Right atrium auricular region (tissue), 2 donors: ENCODE measurements around the gene CALD1. TPM values are rescaled to one million over a fixed set of nuclear protein-coding genes. Genes with fewer than 3 reads are reported as not detected.

Experiments
- DNase-seq: peaks from one replicate; pipeline ENCODE4 v3.0.0-alpha.2; 2019; ENCODE audit warnings: low spot score
- H3K27ac ChIP-seq, 2 donors: fragments of 200-600 bp; sonication (generic); 1 replicate in 1 of 2; 2 replicates in 1 of 2; pipeline ENCODE4 v1.5.1; 2016 to 2019
- H3K27me3 ChIP-seq, 2 donors: fragments of 200-600 bp; sonication (generic); one replicate each; pipeline versions ENCODE4 v1.5.1 to v1.6.0; 2017 to 2019
- H3K36me3 ChIP-seq: fragments of 200-600 bp; sonication (generic); one replicate; pipeline ENCODE4 v1.5.1; 2016
- H3K4me1 ChIP-seq, 2 donors: fragments of 200-600 bp; sonication (generic); one replicate each; pipeline versions ENCODE4 v1.5.1 to v1.6.0; 2017 to 2019
- H3K4me3 ChIP-seq, 2 donors: fragments of 200-600 bp; sonication (generic); 1 replicate in 1 of 2; 2 replicates in 1 of 2; pipeline ENCODE4 v1.5.1; 2017 to 2019; ENCODE audit warnings: mild to moderate bottlenecking in 1 of 2, moderate library complexity in 1 of 2
- H3K9me3 ChIP-seq, 2 donors: fragments of 200-600 bp; sonication (generic); one replicate each; pipeline ENCODE4 v1.5.1; 2019
- total RNA-seq, 2 donors: library from RNA; depleted of rRNA; stranded (reverse); fragments of >200 nt; gene quantifications; one replicate each; pipeline ENCODE4 v1.1.0, GENCODE V29; 2016
- TF ChIP-seq, protein P1 (sequence below), 2 donors: fragments of 200-600 bp; sonication (generic); IDR thresholded peaks; one replicate each; pipeline ENCODE4 v1.5.1; 2019; ENCODE audit warnings: antibody characterized with exemption in 2 of 2

The CALD1 gene
- total RNA-seq, 2 donors from 2014 or later: 119 to 157 TPM

DNA sequence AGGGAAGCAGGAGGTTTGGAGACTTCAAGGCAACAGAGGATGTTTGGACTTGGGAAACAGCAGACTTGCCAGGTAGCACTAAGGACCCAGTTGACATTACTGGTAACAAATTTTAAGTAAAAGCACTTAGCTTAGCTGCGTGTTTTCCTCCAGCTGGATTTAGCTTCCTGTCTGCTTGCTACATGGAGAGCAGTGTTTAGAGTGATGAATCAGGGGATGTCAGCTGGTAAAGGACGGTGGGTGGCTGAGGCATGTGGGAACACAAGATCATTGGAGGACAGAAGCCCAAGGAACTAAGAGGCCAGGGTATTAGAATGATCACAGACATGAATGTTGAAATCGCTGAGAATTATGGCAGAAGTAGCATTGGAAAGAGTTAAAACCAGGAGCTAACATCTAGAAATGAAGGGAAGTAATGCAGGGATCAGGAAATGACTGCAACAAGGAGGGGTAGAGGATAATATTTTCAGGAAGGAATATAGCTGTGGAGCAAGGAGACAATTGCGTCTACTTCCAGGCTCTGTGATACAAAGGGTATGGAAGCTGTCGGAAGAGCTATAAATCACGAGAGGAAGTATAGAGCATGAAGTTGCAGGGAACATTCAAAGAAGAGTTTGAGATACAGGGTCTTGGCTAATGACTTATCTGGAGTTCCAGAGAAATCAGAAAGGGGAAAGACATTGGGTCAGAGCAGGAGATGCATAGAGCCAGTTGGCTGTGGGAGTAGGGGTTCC, 34.4 kb downstream of the CALD1 start:
- H3K4me3 ChIP-seq: no peak overlapping the region
- no peaks in the 10 kb centered on the region for H3K27me3 ChIP-seq
- peak overlapping the region; percentile 47 to 51 for H3K27ac ChIP-seq
- H3K4me1 ChIP-seq: peaks cover 0 to 76% of the 10 kb centered on the region in 2 donors
- H3K9me3 ChIP-seq: no peaks in the 10 kb centered on the region
- H3K36me3 ChIP-seq: peaks cover 39% of the 10 kb centered on the region
- TF ChIP-seq, protein P1, sequence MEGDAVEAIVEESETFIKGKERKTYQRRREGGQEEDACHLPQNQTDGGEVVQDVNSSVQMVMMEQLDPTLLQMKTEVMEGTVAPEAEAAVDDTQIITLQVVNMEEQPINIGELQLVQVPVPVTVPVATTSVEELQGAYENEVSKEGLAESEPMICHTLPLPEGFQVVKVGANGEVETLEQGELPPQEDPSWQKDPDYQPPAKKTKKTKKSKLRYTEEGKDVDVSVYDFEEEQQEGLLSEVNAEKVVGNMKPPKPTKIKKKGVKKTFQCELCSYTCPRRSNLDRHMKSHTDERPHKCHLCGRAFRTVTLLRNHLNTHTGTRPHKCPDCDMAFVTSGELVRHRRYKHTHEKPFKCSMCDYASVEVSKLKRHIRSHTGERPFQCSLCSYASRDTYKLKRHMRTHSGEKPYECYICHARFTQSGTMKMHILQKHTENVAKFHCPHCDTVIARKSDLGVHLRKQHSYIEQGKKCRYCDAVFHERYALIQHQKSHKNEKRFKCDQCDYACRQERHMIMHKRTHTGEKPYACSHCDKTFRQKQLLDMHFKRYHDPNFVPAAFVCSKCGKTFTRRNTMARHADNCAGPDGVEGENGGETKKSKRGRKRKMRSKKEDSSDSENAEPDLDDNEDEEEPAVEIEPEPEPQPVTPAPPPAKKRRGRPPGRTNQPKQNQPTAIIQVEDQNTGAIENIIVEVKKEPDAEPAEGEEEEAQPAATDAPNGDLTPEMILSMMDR (IDR thresholded peaks at IDR 0.05): no peak
- DNase-seq: no peak

DNA sequence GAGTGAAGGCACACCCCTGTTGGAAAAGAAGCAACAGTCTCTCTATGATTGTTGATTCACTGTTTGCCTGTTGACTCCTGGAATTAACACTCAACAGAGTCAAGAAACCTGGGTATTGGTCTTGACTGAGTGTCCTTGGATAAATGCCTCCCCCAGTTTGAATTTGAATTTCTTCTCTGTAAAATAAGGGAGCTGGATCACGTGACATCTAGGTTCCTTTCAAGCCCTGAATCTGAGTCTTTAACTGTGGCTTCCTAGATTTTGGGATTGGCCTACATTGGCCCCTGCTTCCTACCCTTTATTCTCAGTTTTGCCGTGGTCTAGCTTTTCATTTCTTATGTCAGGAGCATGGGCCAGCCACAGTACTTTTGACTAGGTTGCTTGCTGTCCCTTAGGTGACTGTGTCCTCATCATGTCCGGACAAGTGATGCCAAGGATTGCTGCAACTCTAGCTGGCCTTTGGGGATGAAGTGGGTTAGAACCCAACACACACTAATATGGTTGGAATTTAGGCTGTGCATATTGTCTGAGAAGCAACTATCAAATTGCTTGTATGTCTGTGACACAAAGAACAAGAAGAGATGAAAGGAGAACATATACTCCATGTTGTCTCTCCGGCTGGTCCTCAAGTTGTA, 35.4 kb downstream of the CALD1 start:
- Histone ChIP-seq H3K4me1 (peaks cover 0 to 67% of the 10 kb centered on the region in 2 donors), H3K4me3 (no peak overlapping the region), H3K27me3 (no peaks in the 10 kb centered on the region), H3K36me3 (peaks cover 49% of the 10 kb centered on the region), H3K9me3 (no peaks in the 10 kb centered on the region), H3K27ac (peak overlapping the region; percentile 10 to 51)
- TF ChIP-seq, protein P1 (IDR thresholded peaks at IDR 0.05): no peak
- DNase-seq: peak; percentile 70

DNA sequence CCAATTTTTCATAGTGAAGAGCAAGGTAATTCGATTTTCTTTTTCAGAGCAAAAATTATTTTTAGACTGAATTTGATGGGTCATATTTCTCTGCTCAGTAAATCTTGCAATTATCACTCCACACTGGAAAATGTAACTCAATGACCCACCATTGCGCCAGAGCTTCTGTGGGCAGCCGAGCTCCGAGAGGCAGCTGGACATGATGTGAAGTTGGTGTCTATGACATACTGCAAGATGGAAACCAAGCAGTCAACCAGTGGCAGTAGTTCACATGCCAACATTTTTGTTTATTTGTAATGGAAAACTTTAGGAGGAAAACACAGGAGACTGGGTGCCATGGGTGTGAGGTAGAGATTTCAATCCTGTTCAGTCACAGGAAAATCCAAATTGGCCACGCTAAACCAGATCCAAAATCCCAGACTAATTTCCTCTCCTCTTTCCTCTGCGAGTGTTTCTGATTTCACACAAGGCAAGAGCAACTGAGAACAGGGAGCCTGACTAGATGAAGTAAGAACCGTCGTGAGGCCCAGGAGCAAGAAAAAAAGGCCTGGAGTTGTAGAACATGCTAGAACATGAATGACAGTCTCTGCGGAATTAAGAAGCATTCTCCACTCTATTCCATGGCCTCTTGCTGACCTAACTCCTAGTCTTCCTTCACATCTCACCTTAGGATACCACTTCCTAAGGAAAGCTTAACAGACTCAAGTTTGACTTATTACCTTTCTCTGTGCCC, 39.3 kb downstream of the CALD1 start:
- no peaks in the 10 kb centered on the region for H3K27me3 ChIP-seq
- DNase-seq: no peak
- H3K36me3 ChIP-seq: peaks cover 43% of the 10 kb centered on the region
- peaks cover 0 to 49% of the 10 kb centered on the region in 2 donors for H3K4me1 ChIP-seq
- H3K27ac ChIP-seq: no peak overlapping the region
- TF ChIP-seq, protein P1 (IDR thresholded peaks at IDR 0.05): no peak
- H3K4me3 ChIP-seq: no peak overlapping the region
- no peaks in the 10 kb centered on the region for H3K9me3 ChIP-seq

DNA sequence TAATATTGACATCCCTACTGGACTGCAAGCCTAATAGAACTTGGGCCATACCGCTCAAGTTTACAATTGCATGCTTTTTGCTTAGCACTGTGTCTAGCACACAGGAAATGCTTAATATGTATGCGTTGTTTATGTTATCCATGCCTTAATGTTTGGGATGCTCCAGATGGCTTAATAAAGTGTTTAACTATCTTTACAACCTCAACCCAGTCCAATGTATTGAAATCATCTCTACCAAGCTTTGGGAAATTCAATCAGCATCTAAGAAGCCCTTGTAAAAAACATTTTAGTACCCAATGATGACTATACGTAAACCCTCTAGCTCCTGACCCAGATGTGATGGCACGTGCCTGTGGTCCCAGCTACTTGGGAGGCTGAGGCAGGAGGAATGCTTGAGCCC, 40.0 kb downstream of the CALD1 start:
- no peak for DNase-seq
- Histone ChIP-seq H3K27me3 (no peaks in the 10 kb centered on the region), H3K36me3 (peaks cover 40% of the 10 kb centered on the region), H3K9me3 (no peaks in the 10 kb centered on the region), H3K27ac (no peak overlapping the region), H3K4me1 (peaks cover 0 to 49% of the 10 kb centered on the region in 2 donors), H3K4me3 (no peak overlapping the region)
- TF ChIP-seq, protein P1 (IDR thresholded peaks at IDR 0.05): no peak

DNA sequence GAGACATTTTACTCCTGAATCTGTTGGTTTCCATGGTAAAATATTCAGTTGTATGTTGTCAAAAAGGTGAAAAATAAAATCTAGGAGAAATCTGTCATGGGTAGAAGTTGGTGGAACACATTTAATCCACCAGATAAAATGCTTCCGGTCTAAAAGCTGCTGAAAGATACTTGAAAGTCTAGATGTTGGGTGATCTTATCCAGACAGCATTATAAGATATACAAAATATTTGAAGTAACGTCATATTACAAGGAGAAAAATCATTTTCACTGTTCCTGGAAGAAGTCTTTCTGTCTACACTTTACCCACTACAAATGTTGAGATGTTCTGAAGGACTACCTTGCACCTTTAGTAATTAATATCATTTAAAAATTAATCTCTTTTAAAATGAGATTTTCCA, 40.9 kb downstream of the CALD1 start:
- H3K36me3 ChIP-seq: peaks cover 31% of the 10 kb centered on the region
- no peaks in the 10 kb centered on the region for H3K27me3 ChIP-seq
- peaks cover 0 to 47% of the 10 kb centered on the region in 2 donors for H3K4me1 ChIP-seq
- TF ChIP-seq, protein P1 (IDR thresholded peaks at IDR 0.05): no peak
- DNase-seq: no peak
- no peak overlapping the region for H3K27ac ChIP-seq
- no peaks in the 10 kb centered on the region for H3K9me3 ChIP-seq
- H3K4me3 ChIP-seq: no peak overlapping the region
